Mucosa of descending colon (tissue), 3 donors: ENCODE measurements around the gene PTPRN2. TPM values are rescaled to one million over a fixed set of nuclear protein-coding genes. Genes with fewer than 3 reads are reported as not detected.
"Not testable (repeated sequence)": the region's sequence is repeated elsewhere in the genome, so short reads cannot be mapped to it uniquely, and the experiment has no call there.

Experiments
- ATAC-seq: fragments of 200-7000 bp; cut with Tn5 transposase; one replicate; pipeline ENCODE4 v1.9.1; 2020; ENCODE audit warnings: mild to moderate bottlenecking, moderate library complexity
- DNase-seq, 3 donors: peaks; one replicate each; pipeline ENCODE4 v3.0.0-alpha.2; 2020
- H3K36me3 ChIP-seq: fragments of 200-600 bp; one replicate; pipeline ENCODE4 v1.8.0; 2021; ENCODE audit warnings: low read depth, mild to moderate bottlenecking
- H3K4me1 ChIP-seq: fragments of 200-600 bp; one replicate; pipeline ENCODE4 v1.8.0; 2021; ENCODE audit warnings: low read depth, mild to moderate bottlenecking
- H3K4me3 ChIP-seq: fragments of 200-600 bp; one replicate; pipeline ENCODE4 v1.8.0; 2021; ENCODE audit warnings: mild to moderate bottlenecking
- H3K9me3 ChIP-seq: fragments of 200-600 bp; one replicate; pipeline ENCODE4 v1.8.0; 2021; ENCODE audit warnings: mild to moderate bottlenecking
- intact Hi-C, 2 donors: fragments of 100-400 bp; cut with DNase I in 1 of 2; cut with micrococcal nuclease in 1 of 2; formaldehyde crosslinking; loops; one replicate each; pipeline versions ENCODE4 v1.11.0 to v1.11.1; 2022; cut with DNase I, micrococcal nuclease
- total RNA-seq, 3 donors: library from RNA; stranded (reverse); fragmentation: NEBNext Ultra II Directional in 2 of 3; extraction: Animal tissue kit (Norgen Biotek cat#: 25700) in 2 of 3; gene quantifications; one replicate each; pipeline versions ENCODE4 v1.2.1 to v1.2.4, GENCODE V29; 2021 to 2023
- TF ChIP-seq, protein P1 (sequence below): fragments of 200-600 bp; IDR thresholded peaks from one replicate; pipeline ENCODE4 v1.8.0; 2022; ENCODE audit warnings: antibody characterized with exemption, mild to moderate bottlenecking
- donor health status: DM: no; HTN: no; CAD: no; lungs with moderate emphysema.
- donor health status: DM: no; HTN: no; CAD: no.
- donor health status: DM: no; HTN: yes; CAD: no.

PTPRN2 gene
- total RNA-seq, 3 donors from 2014 or later, result 12.5 to 28.0 (median 26.2) TPM

DNA sequence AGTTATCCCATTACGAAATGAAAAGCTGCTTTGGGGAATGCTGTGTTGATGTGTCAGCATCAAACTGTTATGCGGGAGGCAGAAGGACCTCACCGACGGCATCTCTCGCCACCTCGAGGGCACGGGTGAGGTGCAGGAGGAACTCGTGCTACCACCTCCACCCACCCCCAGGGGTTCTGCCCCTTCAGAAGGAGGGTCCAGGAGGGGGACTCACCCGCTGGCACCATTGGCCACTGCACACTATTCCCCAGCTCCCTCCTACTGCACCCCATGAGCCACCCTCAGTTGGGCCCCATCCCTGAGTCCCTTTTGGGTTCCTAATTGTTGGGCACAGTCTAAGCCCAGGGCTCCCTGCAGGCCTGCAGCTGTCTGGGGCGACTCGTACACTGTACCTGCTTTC is 236.6 kb downstream of the PTPRN2 start:
- H3K4me3 ChIP-seq, result no peak overlapping the region
- H3K36me3 ChIP-seq, result no peaks in the 10 kb centered on the region
- DNase-seq, result no peak
- H3K4me1 ChIP-seq, result no peaks in the 10 kb centered on the region
- intact Hi-C loops, result no loop called here
- TF ChIP-seq, protein P1, sequence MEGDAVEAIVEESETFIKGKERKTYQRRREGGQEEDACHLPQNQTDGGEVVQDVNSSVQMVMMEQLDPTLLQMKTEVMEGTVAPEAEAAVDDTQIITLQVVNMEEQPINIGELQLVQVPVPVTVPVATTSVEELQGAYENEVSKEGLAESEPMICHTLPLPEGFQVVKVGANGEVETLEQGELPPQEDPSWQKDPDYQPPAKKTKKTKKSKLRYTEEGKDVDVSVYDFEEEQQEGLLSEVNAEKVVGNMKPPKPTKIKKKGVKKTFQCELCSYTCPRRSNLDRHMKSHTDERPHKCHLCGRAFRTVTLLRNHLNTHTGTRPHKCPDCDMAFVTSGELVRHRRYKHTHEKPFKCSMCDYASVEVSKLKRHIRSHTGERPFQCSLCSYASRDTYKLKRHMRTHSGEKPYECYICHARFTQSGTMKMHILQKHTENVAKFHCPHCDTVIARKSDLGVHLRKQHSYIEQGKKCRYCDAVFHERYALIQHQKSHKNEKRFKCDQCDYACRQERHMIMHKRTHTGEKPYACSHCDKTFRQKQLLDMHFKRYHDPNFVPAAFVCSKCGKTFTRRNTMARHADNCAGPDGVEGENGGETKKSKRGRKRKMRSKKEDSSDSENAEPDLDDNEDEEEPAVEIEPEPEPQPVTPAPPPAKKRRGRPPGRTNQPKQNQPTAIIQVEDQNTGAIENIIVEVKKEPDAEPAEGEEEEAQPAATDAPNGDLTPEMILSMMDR, result no peak
- H3K9me3 ChIP-seq, result peaks cover 5% of the 10 kb centered on the region
- ATAC-seq, result no peak

DNA sequence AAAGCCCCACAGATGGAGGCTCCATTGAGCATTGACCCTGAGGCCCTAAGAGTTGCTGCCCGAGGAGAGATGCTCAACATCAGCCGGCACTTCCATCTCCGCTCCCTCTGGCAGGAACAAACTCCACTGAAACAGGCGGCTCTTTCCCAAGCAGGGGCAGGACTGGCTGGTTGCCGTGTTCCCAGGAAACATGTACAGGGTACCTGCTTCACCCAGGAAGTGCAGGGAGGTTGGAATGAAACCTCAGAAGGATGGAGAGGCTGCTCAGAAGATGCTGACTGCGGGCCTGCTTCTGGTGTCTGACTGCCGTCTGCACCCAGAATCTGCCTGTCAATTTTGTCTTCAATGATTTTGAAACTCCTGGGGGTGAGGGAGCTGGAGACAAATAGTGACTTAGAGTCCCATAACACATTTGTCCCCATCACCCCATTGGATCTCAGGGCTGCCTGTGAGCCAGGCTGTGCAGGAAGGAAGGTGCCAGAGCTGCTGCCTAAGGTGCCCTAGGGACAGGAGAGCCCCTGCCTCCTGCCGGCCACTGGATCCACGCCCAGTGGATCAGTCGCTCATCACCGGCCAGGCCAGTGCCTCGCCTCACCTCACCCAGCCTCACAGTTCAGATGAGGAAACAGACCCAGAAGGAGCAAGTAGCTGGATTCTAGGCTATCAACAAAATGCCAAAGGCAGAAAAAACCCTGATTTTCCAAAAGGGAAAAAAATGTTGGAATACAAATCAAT is 237.3 kb downstream of the PTPRN2 start:
- Histone ChIP-seq H3K4me1 (no peaks in the 10 kb centered on the region), H3K36me3 (no peaks in the 10 kb centered on the region), H3K4me3 (no peak overlapping the region), H3K9me3 (peaks cover 5% of the 10 kb centered on the region)
- DNase-seq (no peak), ATAC-seq (no peak)
- intact Hi-C loops, result no loop called here
- TF ChIP-seq, protein P1, result no peak

DNA sequence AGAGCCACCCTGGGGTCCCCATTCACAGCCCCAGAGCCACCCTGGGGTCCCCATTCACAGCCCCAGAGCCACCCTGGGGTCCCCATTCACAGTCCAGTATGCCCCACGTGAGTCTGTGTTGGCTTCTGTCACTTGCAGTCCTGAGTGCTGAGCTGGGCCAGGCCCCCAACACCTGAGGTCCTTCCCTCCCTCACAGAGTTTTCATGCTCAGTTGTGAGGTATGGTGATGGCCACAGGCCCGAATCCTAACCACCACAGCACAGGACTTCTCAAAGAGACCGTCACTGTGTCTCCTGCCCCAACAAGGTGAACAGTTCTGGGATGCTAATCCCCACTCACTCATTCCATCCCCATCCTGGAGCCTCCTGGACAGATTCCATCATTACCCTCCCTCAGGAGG is 239.2 kb downstream of the PTPRN2 start:
- Histone ChIP-seq H3K4me3 (no peak overlapping the region), H3K9me3 (no peaks in the 10 kb centered on the region), H3K4me1 (no peaks in the 10 kb centered on the region), H3K36me3 (no peaks in the 10 kb centered on the region)
- ATAC-seq (no peak), DNase-seq (no peak)
- intact Hi-C loops, result no loop called here
- TF ChIP-seq, protein P1, result no peak

DNA sequence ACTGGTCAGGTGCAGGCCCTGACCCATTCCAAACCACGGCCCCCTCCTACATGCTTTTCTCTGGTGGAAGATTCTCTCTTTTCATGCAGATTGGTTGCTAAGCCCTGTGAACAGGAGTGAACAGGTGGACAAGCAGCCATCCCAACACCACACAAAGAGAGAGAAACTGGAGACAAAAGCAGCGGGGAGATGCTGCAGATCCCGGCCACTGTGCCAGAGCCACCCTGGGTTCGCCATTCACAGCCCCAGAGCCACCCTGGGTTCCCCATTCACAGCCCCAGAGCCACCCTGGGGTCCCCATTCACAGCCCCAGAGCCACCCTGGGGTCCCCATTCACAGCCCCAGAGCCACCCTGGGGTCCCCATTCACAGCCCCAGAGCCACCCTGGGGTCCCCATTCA is 239.6 kb downstream of the PTPRN2 start:
- DNase-seq, ATAC-seq, H3K4me1 ChIP-seq, H3K9me3 ChIP-seq, intact Hi-C loops, H3K36me3 ChIP-seq, H3K4me3 ChIP-seq: not testable (repeated sequence)

DNA sequence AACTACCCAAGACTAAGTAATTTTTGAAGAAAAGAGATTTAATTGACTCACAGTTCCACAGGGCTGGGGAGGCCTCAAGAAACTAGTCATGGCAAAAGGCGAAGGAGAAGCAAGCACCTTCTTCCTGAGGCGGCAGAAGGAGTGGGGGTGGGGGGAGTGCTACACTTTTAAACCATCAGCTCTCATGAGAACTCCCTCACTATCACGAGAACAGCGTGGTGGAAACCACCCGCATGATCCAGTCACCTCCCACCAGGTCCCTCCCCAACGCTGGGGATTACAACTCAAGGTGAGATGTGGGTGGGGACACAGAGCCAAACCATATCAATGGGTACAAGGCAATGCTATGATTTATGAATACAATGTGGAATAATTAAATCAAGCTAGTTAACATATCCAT is 241.9 kb downstream of the PTPRN2 start:
- no peak for ATAC-seq
- no peak for DNase-seq
- H3K4me1 ChIP-seq, result no peaks in the 10 kb centered on the region
- no peak overlapping the region for H3K4me3 ChIP-seq
- no peaks in the 10 kb centered on the region for H3K36me3 ChIP-seq
- TF ChIP-seq, protein P1, result no peak
- intact Hi-C loops, result no loop called here
- H3K9me3 ChIP-seq, result no peaks in the 10 kb centered on the region

- no peaks in the 10 kb centered on the region for H3K36me3 ChIP-seq
- DNase-seq (no peak), ATAC-seq (no peak)
- no peaks in the 10 kb centered on the region for H3K9me3 ChIP-seq
- H3K4me1 ChIP-seq, result no peaks in the 10 kb centered on the region
- TF ChIP-seq, protein P1, result no peak
- intact Hi-C loops, result no loop called here
- no peak overlapping the region for H3K4me3 ChIP-seq
Observed at GRCh38 chr7:158344706-158345300, 242.8 kb downstream of the PTPRN2 start.
